CD4-positive, alpha-beta T cell (primary cell): ENCODE measurements around the gene TEX48. TPM values are rescaled to one million over a fixed set of nuclear protein-coding genes. Genes with fewer than 3 reads are reported as not detected.

Experiments
- ATAC-seq: fragments of 200-7000 bp; cut with Tn5 transposase; one replicate; pipeline ENCODE4 v1.10.0; 2022; ENCODE audit warnings: mild to moderate bottlenecking; ENCODE audit not compliant: poor library complexity
- CTCF ChIA-PET: fragments of 350-600 bp; sonication (Branson Sonifier 250); formaldehyde crosslinking; loops from one replicate; lab custom pipeline; 2021; ENCODE audit warnings: antibody characterized with exemption, inconsistent platforms; lab: Charles Lee
- POLR2A ChIA-PET: fragments of 350-600 bp; sonication (Branson Sonifier 250); formaldehyde crosslinking; loops from one replicate; lab custom pipeline; 2021; ENCODE audit warnings: antibody characterized with exemption, inconsistent platforms; lab: Charles Lee
- DNase-seq, 14 experiments: peaks; one replicate each; pipeline ENCODE4 v3.0.0-alpha.2; 2013 to 2020; ENCODE audit warnings: mixed read lengths in 2 of 14
- H3K27ac ChIP-seq, 2 donors: one replicate each; pipeline versions ENCODE4 v1.5.1 to v1.7.0; 2013; ENCODE audit warnings: low read length in 2 of 2, low read depth in 1 of 2, mild to moderate bottlenecking in 1 of 2
- H3K27me3 ChIP-seq, 2 experiments: 1 replicate in 1 of 2; 2 replicates in 1 of 2; pipeline versions ENCODE4 v1.6.1 to v1.7.0; 2013; ENCODE audit warnings: low read length in 2 of 2, control low read depth in 1 of 2, mild to moderate bottlenecking in 1 of 2, moderate library complexity in 1 of 2; ENCODE audit not compliant: insufficient read depth in 2 of 2, control insufficient read depth in 1 of 2
- H3K36me3 ChIP-seq: one replicate; pipeline ENCODE4 v1.6.1; 2013; ENCODE audit warnings: low read length, control low read depth; ENCODE audit not compliant: insufficient read depth
- H3K4me1 ChIP-seq: one replicate; pipeline ENCODE4 v1.6.1; 2013; ENCODE audit warnings: low read length, control low read depth; ENCODE audit not compliant: insufficient read depth
- H3K4me3 ChIP-seq: one replicate; pipeline ENCODE4 v1.5.1; 2013; ENCODE audit warnings: mild to moderate bottlenecking, low read length, moderate library complexity
- H3K9me3 ChIP-seq, 2 experiments: 1 replicate in 1 of 2; 2 replicates in 1 of 2; pipeline versions ENCODE4 v1.6.1 to v1.7.0; 2013; ENCODE audit warnings: low read length in 2 of 2, mild to moderate bottlenecking in 2 of 2, control low read depth in 1 of 2, moderate library complexity in 1 of 2; ENCODE audit not compliant: control insufficient read depth in 1 of 2, insufficient read depth in 1 of 2
- H3K27ac Mint-ChIP-seq: one replicate; pipeline ENCODE4 v1.8.0; 2020; ENCODE audit warnings: mixed read lengths
- H3K27me3 Mint-ChIP-seq: one replicate; pipeline ENCODE4 v1.8.0; 2021; ENCODE audit warnings: mixed read lengths
- H3K36me3 Mint-ChIP-seq: one replicate; pipeline ENCODE4 v1.8.0; 2021; ENCODE audit warnings: low read depth, mixed read lengths
- H3K4me1 Mint-ChIP-seq: one replicate; pipeline ENCODE4 v1.8.0; 2021; ENCODE audit warnings: low read depth, mixed read lengths
- H3K4me3 Mint-ChIP-seq: one replicate; pipeline ENCODE4 v1.8.0; 2020; ENCODE audit warnings: mild to moderate bottlenecking, mixed read lengths
- H3K9me3 Mint-ChIP-seq: one replicate; pipeline ENCODE4 v1.8.0; 2020; ENCODE audit warnings: mixed read lengths
- intact Hi-C, 2 experiments: fragments of 100-400 bp; cut with DNase I in 1 of 2; cut with micrococcal nuclease in 1 of 2; formaldehyde crosslinking; loops; one replicate each; pipeline versions ENCODE4 v1.15.1 to v1.9.0; 2023 to 2025; cut with DNase I, micrococcal nuclease
- total RNA-seq, 174 experiments: library from RNA in 2 of 174; stranded (reverse) in 2 of 174; gene quantifications; one replicate each; pipeline ENCODE4 v1.2.3 and lab custom pipeline; 2021 to 2026
- TF ChIP-seq, protein P1 (sequence below): fragments of 200-600 bp; IDR thresholded peaks from one replicate; pipeline ENCODE4 v1.8.0; 2022; ENCODE audit warnings: antibody characterized with exemption, mild to moderate bottlenecking

Gene TEX48
- total RNA-seq, 2 experiments from 2014 or later: not detected

GRCh38 chr9:114701988-114702387 is 20.0 kb upstream of the TEX48 start:
- Histone ChIP-seq H3K4me3 (no peak overlapping the region), H3K4me1 (peaks cover 14% of the 10 kb centered on the region), H3K27ac (no peak overlapping the region), H3K9me3 (no peaks in the 10 kb centered on the region), H3K27me3 (no peaks in the 10 kb centered on the region), H3K36me3 (no peaks in the 10 kb centered on the region)
- Mint-ChIP-seq H3K36me3 (no peaks in the 10 kb centered on the region), H3K4me1 (peaks cover 17% of the 10 kb centered on the region), H3K27ac (no peak overlapping the region), H3K4me3 (no peak overlapping the region), H3K9me3 (no peaks in the 10 kb centered on the region), H3K27me3 (no peaks in the 10 kb centered on the region)
- DNase-seq (no peak), ATAC-seq (no peak)
- intact Hi-C loops: no loop called here
- CTCF ChIA-PET: interaction anchor here (1.1 kb wide), 1 partner anchor 21 kb away, joined by 3 read pairs; no protein-coding TSS in a partner anchor
- TF ChIP-seq, protein P1, sequence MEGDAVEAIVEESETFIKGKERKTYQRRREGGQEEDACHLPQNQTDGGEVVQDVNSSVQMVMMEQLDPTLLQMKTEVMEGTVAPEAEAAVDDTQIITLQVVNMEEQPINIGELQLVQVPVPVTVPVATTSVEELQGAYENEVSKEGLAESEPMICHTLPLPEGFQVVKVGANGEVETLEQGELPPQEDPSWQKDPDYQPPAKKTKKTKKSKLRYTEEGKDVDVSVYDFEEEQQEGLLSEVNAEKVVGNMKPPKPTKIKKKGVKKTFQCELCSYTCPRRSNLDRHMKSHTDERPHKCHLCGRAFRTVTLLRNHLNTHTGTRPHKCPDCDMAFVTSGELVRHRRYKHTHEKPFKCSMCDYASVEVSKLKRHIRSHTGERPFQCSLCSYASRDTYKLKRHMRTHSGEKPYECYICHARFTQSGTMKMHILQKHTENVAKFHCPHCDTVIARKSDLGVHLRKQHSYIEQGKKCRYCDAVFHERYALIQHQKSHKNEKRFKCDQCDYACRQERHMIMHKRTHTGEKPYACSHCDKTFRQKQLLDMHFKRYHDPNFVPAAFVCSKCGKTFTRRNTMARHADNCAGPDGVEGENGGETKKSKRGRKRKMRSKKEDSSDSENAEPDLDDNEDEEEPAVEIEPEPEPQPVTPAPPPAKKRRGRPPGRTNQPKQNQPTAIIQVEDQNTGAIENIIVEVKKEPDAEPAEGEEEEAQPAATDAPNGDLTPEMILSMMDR: no peak
- POLR2A ChIA-PET: no interaction called here

- Histone ChIP-seq H3K27ac (no peak overlapping the region), H3K4me3 (no peak overlapping the region), H3K36me3 (no peaks in the 10 kb centered on the region), H3K27me3 (no peaks in the 10 kb centered on the region), H3K9me3 (no peaks in the 10 kb centered on the region), H3K4me1 (peaks cover 19% of the 10 kb centered on the region)
- Mint-ChIP-seq H3K4me3 (no peak overlapping the region), H3K4me1 (peaks cover 19% of the 10 kb centered on the region), H3K36me3 (no peaks in the 10 kb centered on the region), H3K27ac (peak overlapping the region; percentile 61), H3K27me3 (no peaks in the 10 kb centered on the region), H3K9me3 (no peaks in the 10 kb centered on the region)
- CTCF ChIA-PET: interaction anchor here (1.4 kb wide), 1 partner anchor 10 kb away, joined by 3 read pairs; no protein-coding TSS in a partner anchor
- TF ChIP-seq, protein P1: no peak
- no peak for DNase-seq
- POLR2A ChIA-PET: interaction anchor here (1.0 kb wide), 1 partner anchor 25 kb away, joined by 3 read pairs; no protein-coding TSS in a partner anchor
- intact Hi-C loops: no loop called here
- ATAC-seq: no peak
Measured at GRCh38 chr9:114697951-114698351, 16.0 kb upstream of the TEX48 start.

DNA sequence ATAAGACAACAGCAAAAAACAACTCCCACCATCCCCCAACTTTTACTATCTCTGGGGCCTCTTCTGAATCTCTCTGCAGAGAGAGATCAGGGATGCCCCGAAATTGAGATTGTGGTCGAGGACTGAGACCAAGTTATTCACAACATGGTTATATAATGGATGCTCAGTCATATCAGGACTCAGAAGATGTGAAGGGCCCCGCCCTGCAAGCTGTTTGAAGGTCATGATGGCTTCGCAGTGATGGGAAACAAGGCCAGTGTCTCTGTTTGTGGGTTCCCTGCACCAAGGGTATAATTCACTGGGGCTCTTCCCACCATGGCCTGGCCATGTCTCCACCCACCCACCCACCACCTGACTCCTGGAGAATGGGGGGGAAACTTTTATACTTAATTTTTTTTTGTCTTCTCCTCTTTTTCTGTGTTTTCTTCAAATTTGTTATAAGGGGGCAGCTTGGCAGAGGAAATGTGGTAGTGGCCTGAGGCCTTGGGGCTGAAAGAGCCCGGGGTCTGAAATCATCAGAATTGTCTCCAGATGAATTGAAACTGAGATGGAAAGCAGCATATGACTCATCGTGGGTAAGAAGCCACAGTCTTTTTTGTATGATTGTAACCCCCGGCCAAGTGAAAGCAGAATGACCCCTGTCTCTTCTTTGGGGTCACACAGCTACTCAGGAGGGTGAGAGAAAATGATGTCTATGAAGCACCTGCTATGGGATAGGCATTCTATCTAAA is 15.0 kb upstream of the TEX48 start:
- Mint-ChIP-seq H3K36me3 (no peaks in the 10 kb centered on the region), H3K27me3 (no peaks in the 10 kb centered on the region), H3K27ac (peak overlapping the region; percentile 61), H3K4me3 (no peak overlapping the region), H3K4me1 (peaks cover 19% of the 10 kb centered on the region), H3K9me3 (no peaks in the 10 kb centered on the region)
- DNase-seq: peak in 6 of 14 experiments; percentile 5 to 55 (median 30)
- Histone ChIP-seq H3K36me3 (no peaks in the 10 kb centered on the region), H3K27ac (no peak overlapping the region), H3K27me3 (no peaks in the 10 kb centered on the region), H3K9me3 (no peaks in the 10 kb centered on the region), H3K4me3 (no peak overlapping the region), H3K4me1 (peaks cover 21% of the 10 kb centered on the region)
- intact Hi-C loops: no loop called here
- ATAC-seq: peak; percentile 48
- CTCF ChIA-PET: interaction anchor here (0.6 kb wide), 1 partner anchor 248 kb away, joined by 3 read pairs; no protein-coding TSS in a partner anchor
- TF ChIP-seq, protein P1: no peak
- POLR2A ChIA-PET: no interaction called here
